ENCODE measurements around the gene GLYATL1. TPM values are rescaled to one million over a fixed set of nuclear protein-coding genes. Genes with fewer than 3 reads are reported as not detected.
A peak's percentile ranks its signal among the peaks of the same experiment; 100 is the strongest.

Gene GLYATL1
- not detected for total RNA-seq
- long read RNA-seq = 0 reads

- H3K4me1 ChIP-seq = no peaks in the 10 kb centered on the region
- H3K36me3 ChIP-seq = no peaks in the 10 kb centered on the region
- intact Hi-C loops (cut with DNase I) = no loop called here
- no peak for TF ChIP-seq CTCF (IDR thresholded peaks at IDR 0.05)
- no peak within 1 kb of the TSS for H3K4me3 ChIP-seq
- no peaks in the 10 kb centered on the region for H3K9me3 ChIP-seq
- DNase-seq (no peak), ATAC-seq (no peak)
- no peak within 1 kb of the TSS for H3K27ac ChIP-seq
- H3K27me3 ChIP-seq = no peaks in the 10 kb centered on the region
Observed at GRCh38 chr11:58939277-58939676, at the start of gene GLYATL1. GLYATL1 (plus strand) TSS chr11:58939488; CDS start chr11:58947088, 7,600 bp downstream.

- TF ChIP-seq CTCF (IDR thresholded peaks at IDR 0.05) = no peak
- intact Hi-C loops (cut with DNase I) = no loop called here
Observed at GRCh38 chr11:58893899-58894298, 45.4 kb upstream of the GLYATL1 start.

GRCh38 chr11:58898106-58898505, 41.2 kb upstream of the GLYATL1 start:
- DNase-seq (no peak), ATAC-seq (no peak)
- no peak for TF ChIP-seq CTCF (IDR thresholded peaks at IDR 0.05)
- intact Hi-C loops (cut with DNase I) = no loop called here
- H3K27ac ChIP-seq = no peak overlapping the region
- H3K36me3 ChIP-seq = no peaks in the 10 kb centered on the region
- H3K9me3 ChIP-seq = no peaks in the 10 kb centered on the region
- no peak overlapping the region for H3K4me3 ChIP-seq
- peaks cover 19% of the 10 kb centered on the region for H3K27me3 ChIP-seq
- H3K4me1 ChIP-seq = no peaks in the 10 kb centered on the region

More at GRCh38 chr11:58893899-58894298, 45.4 kb upstream of the GLYATL1 start:
- no peaks in the 10 kb centered on the region for H3K27me3 ChIP-seq
- H3K9me3 ChIP-seq = no peaks in the 10 kb centered on the region
- DNase-seq = no peak
- no peak overlapping the region for H3K4me3 ChIP-seq
- no peaks in the 10 kb centered on the region for H3K4me1 ChIP-seq
- no peaks in the 10 kb centered on the region for H3K36me3 ChIP-seq
- no peak overlapping the region for H3K27ac ChIP-seq
- ATAC-seq = no peak

- intact Hi-C loops (cut with DNase I) = no loop called here
- peaks cover 38% of the 10 kb centered on the region for H3K27me3 ChIP-seq
- no peaks in the 10 kb centered on the region for H3K36me3 ChIP-seq
- no peaks in the 10 kb centered on the region for H3K9me3 ChIP-seq
- TF ChIP-seq CTCF (IDR thresholded peaks at IDR 0.05) = peak; percentile 40
- no peak overlapping the region for H3K4me3 ChIP-seq
- peak; percentile 85 for DNase-seq
- no peak overlapping the region for H3K27ac ChIP-seq
- peak; percentile 93 for ATAC-seq
- H3K4me1 ChIP-seq = no peaks in the 10 kb centered on the region
Observed at GRCh38 chr11:58900479-58901420, 38.5 kb upstream of the GLYATL1 start.

GRCh38 chr11:58902881-58903280, 36.4 kb upstream of the GLYATL1 start:
- ATAC-seq (no peak), DNase-seq (no peak)
- no peak for TF ChIP-seq CTCF (IDR thresholded peaks at IDR 0.05)
- H3K36me3 ChIP-seq = no peaks in the 10 kb centered on the region
- no peaks in the 10 kb centered on the region for H3K9me3 ChIP-seq
- intact Hi-C loops (cut with DNase I) = no loop called here
- no peak overlapping the region for H3K4me3 ChIP-seq
- peaks cover 52% of the 10 kb centered on the region for H3K27me3 ChIP-seq
- H3K4me1 ChIP-seq = no peaks in the 10 kb centered on the region
- no peak overlapping the region for H3K27ac ChIP-seq
